ENCODE results near the gene LEMD1.

LEMD1 gene

GRCh38 chr1:205422993-205423642 is 1.3 kb upstream of the LEMD1 start:
- Histone ChIP-seq H3K27me3 (ENCODE audit: insufficient read depth, poor library complexity, severe bottlenecking) (peaks cover 64% of the 10 kb centered on the region), H3K4me3 (replicated peaks; ENCODE audit: insufficient read depth, low read length) (no peak overlapping the region), H3K27ac (replicated peaks) (no peak overlapping the region)
- TF ChIP-seq CTCF (IDR thresholded peaks at IDR 0.05; ENCODE audit: insufficient read depth, low read length) (no peak), POLR2AphosphoS5 (IDR thresholded peaks at IDR 0.05; ENCODE audit: low read depth) (no peak), GABPA (IDR thresholded peaks at IDR 0.05; ENCODE audit: low read depth) (no peak), SPI1 (IDR thresholded peaks at IDR 0.05; ENCODE audit: borderline replicate concordance, low read depth) (no peak)
- TF ChIP-seq, protein P1, sequence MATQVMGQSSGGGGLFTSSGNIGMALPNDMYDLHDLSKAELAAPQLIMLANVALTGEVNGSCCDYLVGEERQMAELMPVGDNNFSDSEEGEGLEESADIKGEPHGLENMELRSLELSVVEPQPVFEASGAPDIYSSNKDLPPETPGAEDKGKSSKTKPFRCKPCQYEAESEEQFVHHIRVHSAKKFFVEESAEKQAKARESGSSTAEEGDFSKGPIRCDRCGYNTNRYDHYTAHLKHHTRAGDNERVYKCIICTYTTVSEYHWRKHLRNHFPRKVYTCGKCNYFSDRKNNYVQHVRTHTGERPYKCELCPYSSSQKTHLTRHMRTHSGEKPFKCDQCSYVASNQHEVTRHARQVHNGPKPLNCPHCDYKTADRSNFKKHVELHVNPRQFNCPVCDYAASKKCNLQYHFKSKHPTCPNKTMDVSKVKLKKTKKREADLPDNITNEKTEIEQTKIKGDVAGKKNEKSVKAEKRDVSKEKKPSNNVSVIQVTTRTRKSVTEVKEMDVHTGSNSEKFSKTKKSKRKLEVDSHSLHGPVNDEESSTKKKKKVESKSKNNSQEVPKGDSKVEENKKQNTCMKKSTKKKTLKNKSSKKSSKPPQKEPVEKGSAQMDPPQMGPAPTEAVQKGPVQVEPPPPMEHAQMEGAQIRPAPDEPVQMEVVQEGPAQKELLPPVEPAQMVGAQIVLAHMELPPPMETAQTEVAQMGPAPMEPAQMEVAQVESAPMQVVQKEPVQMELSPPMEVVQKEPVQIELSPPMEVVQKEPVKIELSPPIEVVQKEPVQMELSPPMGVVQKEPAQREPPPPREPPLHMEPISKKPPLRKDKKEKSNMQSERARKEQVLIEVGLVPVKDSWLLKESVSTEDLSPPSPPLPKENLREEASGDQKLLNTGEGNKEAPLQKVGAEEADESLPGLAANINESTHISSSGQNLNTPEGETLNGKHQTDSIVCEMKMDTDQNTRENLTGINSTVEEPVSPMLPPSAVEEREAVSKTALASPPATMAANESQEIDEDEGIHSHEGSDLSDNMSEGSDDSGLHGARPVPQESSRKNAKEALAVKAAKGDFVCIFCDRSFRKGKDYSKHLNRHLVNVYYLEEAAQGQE (IDR thresholded peaks at IDR 0.05; ENCODE audit: insufficient replicate concordance, low read depth): no peak
- DNase-seq (ENCODE audit: low read depth in 1 of 2, low spot score in 1 of 2): no peak

DNA sequence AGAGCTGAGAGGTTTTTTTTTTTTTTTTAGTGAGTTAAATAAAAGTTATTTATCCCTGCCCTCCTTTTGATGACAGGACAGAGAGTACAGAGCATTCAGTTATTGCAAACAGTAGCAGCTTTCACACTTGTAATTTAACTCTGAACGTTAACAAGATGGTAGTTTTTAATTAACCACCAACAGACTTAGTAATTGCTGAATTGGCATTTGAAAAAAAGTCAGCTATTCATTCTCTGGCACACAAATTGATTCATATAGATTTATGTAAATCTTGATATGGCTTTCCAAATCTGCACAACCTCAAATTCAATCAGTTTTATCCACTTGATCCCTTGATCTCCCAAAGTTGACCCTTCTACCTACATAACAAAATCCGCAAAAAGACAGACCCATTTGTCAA is 918 bp downstream of the LEMD1 start:
- H3K27me3 ChIP-seq (ENCODE audit: insufficient read depth, poor library complexity, severe bottlenecking): peaks cover 55% of the 10 kb centered on the region
- H3K4me3 ChIP-seq (replicated peaks; ENCODE audit: insufficient read depth, low read length): no peak overlapping the region
- H3K27ac ChIP-seq (replicated peaks): no peak overlapping the region
- TF ChIP-seq CTCF (IDR thresholded peaks at IDR 0.05; ENCODE audit: insufficient read depth, low read length) (no peak), GABPA (IDR thresholded peaks at IDR 0.05; ENCODE audit: low read depth) (no peak), SPI1 (IDR thresholded peaks at IDR 0.05; ENCODE audit: borderline replicate concordance, low read depth) (no peak), POLR2AphosphoS5 (IDR thresholded peaks at IDR 0.05; ENCODE audit: low read depth) (no peak)
- TF ChIP-seq, protein P1 (IDR thresholded peaks at IDR 0.05; ENCODE audit: insufficient replicate concordance, low read depth): no peak
- DNase-seq (ENCODE audit: low read depth in 1 of 2, low spot score in 1 of 2): no peak

GRCh38 chr1:205417870-205418635 is 3.8 kb downstream of the LEMD1 start:
- no peak for DNase-seq (ENCODE audit: low read depth in 1 of 2, low spot score in 1 of 2)
- TF ChIP-seq, protein P1 (IDR thresholded peaks at IDR 0.05; ENCODE audit: insufficient replicate concordance, low read depth): no peak
- TF ChIP-seq CTCF (IDR thresholded peaks at IDR 0.05; ENCODE audit: insufficient read depth, low read length): no peak
- no peak for TF ChIP-seq POLR2AphosphoS5 (IDR thresholded peaks at IDR 0.05; ENCODE audit: low read depth)
- no peak for TF ChIP-seq GABPA (IDR thresholded peaks at IDR 0.05; ENCODE audit: low read depth)
- no peak for TF ChIP-seq SPI1 (IDR thresholded peaks at IDR 0.05; ENCODE audit: borderline replicate concordance, low read depth)

More at GRCh38 chr1:205417870-205418635, 3.8 kb downstream of the LEMD1 start:
- no peak overlapping the region for H3K27ac ChIP-seq (replicated peaks)
- peaks cover 32% of the 10 kb centered on the region for H3K27me3 ChIP-seq (ENCODE audit: insufficient read depth, poor library complexity, severe bottlenecking)
- H3K4me3 ChIP-seq (replicated peaks; ENCODE audit: insufficient read depth, low read length): no peak overlapping the region

Measured in HL-60 (cell line).